PC-9 (cell line): ENCODE data around the gene HTATIP2.
A peak's percentile ranks its signal among the peaks of the same experiment; 100 is the strongest.

Source experiments
- EZH2 ChIP-seq: fragments of 200-600 bp; sonication (generic); IDR thresholded peaks from 2 replicates; pipeline ENCODE4 v1.8.0; 2017; ENCODE audit warnings: antibody characterized with exemption, low read depth
- TF ChIP-seq, protein P1 (sequence below): fragments of 200-600 bp; sonication (generic); conservative IDR thresholded peaks from 2 replicates; pipeline ENCODE4 v1.6.1; 2017; ENCODE audit warnings: mixed run types, antibody characterized with exemption, mild to moderate bottlenecking, moderate library complexity

- TF ChIP-seq, protein P1, sequence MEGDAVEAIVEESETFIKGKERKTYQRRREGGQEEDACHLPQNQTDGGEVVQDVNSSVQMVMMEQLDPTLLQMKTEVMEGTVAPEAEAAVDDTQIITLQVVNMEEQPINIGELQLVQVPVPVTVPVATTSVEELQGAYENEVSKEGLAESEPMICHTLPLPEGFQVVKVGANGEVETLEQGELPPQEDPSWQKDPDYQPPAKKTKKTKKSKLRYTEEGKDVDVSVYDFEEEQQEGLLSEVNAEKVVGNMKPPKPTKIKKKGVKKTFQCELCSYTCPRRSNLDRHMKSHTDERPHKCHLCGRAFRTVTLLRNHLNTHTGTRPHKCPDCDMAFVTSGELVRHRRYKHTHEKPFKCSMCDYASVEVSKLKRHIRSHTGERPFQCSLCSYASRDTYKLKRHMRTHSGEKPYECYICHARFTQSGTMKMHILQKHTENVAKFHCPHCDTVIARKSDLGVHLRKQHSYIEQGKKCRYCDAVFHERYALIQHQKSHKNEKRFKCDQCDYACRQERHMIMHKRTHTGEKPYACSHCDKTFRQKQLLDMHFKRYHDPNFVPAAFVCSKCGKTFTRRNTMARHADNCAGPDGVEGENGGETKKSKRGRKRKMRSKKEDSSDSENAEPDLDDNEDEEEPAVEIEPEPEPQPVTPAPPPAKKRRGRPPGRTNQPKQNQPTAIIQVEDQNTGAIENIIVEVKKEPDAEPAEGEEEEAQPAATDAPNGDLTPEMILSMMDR = peak; percentile 74
- TF ChIP-seq EZH2 = no peak
Measured at GRCh38 chr11:20355221-20356219, 8.0 kb upstream of the HTATIP2 start.
